MV-4-11 (cell line): ENCODE measurements around the gene TNFRSF21.
"Not testable (repeated sequence)": the region's sequence is repeated elsewhere in the genome, so short reads cannot be mapped to it uniquely, and the experiment has no call there.

ENCODE experiments used
- DNase-seq: peaks from one replicate; lab custom pipeline; 2025; lab: John Stamatoyannopoulos, UW

Gene TNFRSF21, protein sequence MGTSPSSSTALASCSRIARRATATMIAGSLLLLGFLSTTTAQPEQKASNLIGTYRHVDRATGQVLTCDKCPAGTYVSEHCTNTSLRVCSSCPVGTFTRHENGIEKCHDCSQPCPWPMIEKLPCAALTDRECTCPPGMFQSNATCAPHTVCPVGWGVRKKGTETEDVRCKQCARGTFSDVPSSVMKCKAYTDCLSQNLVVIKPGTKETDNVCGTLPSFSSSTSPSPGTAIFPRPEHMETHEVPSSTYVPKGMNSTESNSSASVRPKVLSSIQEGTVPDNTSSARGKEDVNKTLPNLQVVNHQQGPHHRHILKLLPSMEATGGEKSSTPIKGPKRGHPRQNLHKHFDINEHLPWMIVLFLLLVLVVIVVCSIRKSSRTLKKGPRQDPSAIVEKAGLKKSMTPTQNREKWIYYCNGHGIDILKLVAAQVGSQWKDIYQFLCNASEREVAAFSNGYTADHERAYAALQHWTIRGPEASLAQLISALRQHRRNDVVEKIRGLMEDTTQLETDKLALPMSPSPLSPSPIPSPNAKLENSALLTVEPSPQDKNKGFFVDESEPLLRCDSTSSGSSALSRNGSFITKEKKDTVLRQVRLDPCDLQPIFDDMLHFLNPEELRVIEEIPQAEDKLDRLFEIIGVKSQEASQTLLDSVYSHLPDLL

DNA sequence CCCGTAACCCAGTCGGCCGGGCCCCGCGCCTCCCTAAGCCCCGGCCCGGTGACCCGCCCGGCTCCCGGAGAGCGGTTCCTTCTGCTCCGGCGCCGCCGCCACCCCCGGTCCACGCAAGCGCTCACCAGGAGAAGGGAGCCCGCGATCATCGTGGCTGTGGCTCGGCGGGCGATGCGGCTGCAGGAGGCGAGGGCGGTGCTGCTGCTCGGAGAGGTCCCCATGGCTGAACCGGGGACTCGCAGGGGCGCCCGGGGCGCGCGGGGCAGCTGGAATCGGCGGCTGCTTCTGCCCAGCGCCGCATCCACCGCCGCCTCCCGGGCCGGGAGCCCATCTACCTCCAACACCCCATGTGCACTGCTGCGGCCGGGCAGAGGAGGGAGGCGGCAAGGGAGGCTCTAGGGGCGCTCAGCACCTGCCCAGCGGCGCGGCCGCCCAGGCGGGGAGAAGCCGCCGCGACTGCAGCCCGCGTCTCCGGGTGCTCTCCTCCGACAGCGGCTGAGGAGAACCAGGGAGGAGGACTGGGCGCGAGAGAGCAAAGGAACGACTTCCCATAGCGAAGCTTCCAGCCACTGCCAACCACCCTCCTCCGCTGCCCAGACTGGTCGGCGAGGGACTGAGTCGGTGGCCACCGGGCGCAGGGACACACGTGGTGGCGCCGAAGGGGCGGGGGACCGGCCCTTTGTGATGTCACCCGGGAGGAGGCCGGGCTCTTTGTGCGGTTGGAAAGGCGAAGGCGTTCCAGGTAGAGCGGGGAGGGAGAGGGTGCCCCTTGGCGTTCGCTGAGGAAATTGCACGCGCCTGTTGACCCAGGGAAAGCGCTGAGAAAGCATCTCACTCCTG, at the start of gene TNFRSF21:
Gene TNFRSF21 (minus strand): TSS at position 615 of the 840 bp plus-strand sequence. CDS start 394 bp downstream, at position 221.
- peak; percentile 76 for DNase-seq

DNA sequence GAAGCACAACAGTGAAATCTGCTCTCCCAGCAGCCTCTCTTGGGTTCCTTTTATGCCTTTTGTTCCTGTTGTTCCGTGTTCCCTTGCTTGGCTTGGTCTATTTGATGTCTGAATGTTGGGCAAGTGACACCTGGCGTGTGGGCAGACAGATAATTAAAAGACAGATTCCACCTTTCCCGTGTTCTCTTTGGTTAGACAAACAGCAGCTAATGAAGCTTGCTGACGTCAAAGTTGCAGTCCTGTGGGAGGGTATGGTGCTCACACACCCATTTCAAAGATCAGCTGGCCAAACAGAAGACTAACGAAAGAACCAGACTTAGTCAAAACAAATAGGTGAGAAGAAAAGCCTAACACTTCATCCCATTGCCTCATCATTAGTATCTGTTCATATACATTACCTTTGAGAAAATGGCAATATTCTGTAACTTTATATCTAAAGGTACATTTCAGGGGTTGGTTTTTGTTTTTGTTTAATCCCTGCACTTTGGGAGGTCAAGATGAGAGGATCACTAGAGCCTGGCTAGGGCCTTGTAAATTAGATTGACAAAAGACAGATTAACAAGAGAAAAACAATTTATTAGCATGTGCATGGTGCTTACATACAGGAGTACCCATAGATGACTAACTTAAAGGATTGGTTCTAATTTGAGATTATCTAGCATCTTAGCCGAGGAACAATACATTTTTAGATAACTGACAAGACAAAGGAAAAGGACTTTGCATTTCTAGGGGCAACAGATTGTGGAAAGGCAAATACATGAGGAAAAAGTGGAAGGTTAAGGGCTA, 48.9 kb upstream of the TNFRSF21 start:
- no peak for DNase-seq

DNA sequence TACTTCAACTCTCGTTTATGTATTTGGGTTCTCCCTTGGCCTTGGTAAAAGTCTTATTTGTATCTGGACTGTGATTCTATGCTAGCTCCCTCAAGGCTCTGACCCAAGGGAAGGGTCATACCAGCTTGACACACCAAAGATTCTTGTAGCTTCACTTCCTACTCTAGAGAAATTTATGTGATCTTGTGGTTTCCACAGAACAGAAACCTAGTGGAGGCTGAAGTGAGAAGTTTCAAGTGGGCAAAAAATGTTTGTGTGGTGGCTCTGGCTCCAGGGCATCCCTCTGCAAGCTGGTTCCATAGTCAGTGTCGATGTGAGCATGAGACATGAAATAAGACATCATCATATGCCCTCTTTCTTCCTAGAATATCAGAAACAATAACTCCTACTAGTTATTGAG, 48.1 kb upstream of the TNFRSF21 start:
- DNase-seq, result peak; percentile 95

DNA sequence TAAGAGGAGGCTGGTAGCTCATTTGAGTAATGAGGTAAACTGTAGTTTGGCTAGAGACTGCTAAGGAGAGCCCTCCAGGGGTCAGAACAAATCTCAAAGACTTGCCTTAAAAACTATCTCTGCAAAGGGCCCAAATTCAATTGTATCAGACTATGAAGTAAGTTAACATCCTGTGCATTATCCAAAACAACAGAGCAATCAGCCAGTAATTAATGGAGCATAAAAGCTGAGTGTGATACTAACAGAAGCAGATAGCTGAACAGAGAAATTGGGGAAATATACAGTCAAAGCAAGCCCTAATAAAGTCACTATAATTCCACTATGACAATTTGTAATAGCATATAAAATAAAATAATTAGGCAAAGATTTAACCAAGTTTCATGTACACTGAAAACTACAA, 45.8 kb upstream of the TNFRSF21 start:
- peak; percentile 50 for DNase-seq

DNA sequence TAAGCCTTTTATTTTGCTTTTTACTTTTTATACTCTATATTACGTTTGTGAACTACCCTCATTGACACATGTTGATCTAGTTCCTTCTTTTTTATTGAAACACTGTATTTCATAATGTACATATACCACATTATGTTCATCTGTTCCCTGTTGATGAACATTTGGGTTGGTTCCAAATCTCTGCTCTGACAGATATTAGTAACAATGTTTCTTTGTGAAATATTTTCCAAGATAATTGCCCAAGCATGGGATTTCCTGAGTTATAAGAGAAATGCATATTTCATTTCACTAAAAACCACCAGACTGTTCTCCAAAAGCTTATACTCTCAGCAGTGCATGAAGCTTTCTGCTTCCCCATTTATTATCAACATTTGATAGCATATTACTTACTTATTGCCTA, 44.2 kb upstream of the TNFRSF21 start:
- DNase-seq, result peak; percentile 91

DNA sequence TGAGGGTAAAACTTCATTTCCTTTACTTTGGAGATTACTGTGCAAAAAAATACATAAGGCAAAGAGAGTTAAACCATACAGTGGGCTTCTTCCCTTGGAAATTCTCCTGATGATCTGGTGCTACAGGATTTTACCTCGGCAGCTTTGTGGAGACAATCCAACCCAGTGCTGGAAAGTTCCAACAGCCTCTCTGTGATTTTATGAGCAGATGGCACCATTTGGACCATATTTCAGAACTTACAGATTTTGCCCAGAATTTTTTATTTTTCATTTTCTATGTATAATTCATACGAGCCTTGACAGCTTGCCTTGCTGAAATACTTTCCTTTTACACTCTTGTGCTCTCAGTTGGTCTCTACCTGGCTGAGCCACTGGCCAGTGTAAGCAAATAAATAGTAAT, 43.3 kb upstream of the TNFRSF21 start:
- DNase-seq, result no peak

DNA sequence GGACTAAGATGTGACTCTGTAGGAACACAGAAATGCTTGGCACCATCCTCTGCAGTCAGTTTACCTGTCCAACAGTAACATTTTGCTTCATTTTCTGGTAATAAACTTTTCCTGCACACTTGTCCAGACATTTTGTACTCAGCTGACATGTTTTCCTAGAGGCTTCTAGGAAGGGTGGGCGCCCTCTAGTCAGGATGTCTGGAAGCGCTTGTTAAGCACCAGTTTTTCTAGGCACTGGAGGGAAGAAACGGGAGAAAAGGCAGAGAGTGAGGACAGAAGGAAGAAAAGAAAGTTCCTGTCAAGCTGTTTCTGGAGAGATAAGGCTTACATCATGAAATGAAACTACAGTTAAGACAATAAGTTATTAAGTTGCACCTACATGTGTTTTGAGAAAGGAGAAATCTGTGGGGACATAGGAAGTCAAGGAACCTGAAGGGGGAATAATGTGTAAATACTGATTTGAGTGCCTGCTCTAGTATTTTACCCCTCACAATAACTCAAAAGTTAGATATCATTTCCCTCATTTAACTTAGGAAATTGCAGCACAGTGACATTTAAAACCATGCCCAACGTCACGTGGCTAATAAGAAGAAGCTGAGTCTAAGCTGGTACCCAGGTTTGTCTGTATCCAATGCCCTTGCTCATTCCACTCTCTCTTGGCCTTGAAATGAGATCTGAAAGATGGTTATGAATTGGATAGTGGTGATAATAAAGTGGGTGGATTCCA, 42.7 kb upstream of the TNFRSF21 start:
- no peak for DNase-seq

DNA sequence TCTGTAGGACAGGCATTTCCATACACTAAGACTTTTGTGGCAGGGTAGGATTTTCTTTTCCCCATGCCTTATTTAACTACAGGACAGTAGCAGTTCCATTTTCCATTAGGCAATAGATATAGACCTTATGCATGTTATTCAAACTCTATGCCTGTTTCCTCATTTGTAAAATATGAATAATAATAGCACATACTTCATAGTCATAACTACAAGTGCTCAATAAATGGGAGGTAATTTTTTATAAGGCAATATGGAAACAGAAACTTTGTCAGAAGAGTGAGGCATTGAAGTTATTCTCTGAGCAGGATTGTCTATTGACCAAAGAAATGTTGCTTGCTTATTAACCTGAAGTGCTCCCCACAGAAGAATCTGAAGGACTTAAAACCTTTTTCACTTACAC, 41.9 kb upstream of the TNFRSF21 start:
- DNase-seq, result no peak

DNA sequence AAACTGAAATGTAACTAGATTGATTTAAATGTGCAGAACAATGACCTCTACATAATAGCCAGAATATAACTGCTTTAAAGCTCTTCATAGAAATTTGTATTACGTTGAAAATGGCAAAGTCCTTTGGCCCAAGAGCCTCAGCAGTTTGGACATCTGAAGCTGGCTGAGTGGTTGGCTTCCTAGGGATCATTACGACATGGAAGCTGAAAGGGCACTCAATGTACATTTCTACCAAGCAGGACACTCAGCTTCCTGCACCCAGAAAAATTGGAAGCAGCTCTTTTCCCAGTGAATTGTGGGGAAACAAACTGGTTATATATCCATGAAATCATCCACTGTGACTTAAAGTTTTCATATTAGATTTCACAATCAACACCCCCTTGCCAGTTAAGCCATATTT, 40.2 kb upstream of the TNFRSF21 start:
- DNase-seq, result no peak

DNA sequence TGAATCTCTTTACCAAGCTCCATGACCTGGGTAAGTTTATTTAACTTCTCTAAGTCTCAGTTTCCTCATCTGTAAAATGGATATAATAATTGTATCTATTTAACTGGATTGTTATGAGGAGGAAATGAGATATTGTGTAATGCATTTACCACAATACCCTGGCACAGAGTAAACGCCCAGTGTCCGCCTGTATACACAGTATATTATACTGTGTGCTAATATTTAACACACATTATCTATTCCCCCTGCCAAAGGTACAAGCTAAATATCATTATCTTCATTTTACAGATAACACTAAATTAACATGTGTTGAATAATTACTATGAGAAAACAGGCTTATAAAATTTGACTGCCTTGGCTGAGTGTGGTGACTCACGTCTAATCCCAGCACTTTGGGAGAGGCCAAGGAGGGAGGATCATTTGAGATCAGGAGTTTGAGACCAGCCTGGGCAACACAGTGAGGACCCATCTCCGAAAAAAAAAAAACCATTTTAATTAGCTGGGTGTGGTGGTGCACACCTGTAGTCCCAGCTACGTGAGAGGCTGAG, 38.7 kb upstream of the TNFRSF21 start:
- peak; percentile 8 for DNase-seq

DNA sequence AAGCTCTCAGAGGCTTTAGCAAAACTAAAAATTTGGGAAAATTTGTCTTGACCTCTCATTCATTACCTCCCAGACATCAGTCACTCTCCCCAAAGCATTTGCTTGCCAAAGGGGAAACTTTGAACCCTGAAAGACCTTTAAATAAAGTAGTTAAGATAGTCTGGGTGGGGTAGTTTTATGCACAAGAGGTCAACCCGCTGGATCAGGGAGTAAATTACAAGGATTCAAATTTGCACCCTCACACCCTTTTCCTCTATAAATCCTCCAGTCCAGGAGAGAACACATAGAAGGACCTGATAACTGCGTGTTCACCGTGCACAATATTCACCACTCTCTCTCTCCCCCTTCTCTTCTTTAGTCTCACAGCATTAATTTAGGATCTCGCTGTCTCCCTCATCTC, 36.1 kb upstream of the TNFRSF21 start:
- no peak for DNase-seq

DNA sequence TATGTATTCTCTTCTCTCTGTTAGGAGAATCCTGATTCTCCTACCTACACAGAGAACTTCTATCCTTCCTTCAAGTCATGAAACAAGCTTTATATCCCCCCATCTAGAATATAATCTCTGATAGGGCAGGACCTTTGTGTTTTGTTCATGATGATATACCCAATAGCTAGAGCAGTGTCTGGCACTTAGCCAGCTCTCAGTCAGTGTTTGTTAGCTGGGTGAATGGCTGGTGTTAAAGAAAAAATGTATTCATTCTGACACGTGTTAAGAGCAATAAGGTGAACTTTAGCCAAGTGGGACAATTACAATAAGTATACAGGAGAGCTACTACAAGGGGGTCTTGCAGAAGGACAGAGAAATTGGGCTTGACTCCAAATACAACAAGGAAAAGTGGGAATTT, 34.3 kb upstream of the TNFRSF21 start:
- no peak for DNase-seq

DNA sequence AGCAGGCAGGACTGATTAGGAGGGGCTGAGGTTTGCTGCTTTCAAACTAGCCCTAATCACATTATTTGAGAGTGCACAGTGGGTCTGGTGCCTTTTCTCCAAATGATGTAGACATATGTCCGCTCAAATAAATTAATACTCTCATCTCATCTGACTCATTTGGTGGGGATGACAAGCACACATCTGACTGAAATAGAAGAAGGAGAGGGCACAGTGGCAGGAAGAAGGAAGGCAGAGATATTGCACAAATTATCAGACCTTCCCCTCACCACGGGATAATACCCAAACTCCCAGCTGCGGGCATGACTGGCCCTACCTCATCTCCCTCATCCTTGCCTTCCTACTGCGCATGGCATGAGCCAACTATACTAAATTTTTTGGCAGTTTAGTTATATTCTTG, 33.9 kb upstream of the TNFRSF21 start:
- peak; percentile 39 for DNase-seq

DNA sequence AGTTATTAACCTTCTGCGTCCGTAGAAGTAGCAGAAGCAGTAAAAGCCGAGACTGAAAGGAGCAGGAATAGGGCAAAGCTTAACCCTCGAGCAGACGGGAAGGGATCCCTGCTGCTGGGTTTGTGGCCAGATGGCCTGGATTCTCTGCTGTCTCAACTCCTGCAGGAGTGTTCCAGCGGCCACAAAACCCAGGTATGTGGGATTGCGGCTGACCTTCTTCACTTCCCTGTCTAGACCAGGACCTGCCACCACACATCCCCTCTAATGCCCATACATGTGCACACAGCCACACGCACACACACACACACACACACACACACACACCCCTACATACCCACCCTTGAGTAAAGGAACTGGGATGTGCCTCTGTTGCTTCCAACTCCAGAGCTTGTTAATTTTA, 33.1 kb upstream of the TNFRSF21 start:
- no peak for DNase-seq

DNA sequence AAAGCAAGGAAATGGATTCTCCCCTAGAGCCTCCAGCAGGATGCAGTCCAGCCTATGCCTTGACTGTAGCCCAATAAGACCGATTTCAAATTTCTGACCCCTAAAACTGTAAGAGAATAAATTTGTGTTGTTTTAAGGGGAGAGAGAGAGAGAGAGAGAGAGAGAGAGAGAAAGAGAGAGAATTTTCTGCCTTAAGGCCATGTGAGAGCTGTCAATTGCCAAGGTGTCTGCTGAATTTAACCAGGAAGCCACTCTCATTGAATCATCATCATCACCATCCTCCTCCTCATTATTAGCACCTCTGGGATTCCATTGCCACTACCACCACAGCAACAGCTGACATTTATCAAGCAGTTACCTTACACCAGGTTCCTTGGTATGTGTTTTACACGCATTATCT, 27.8 kb upstream of the TNFRSF21 start:
- no peak for DNase-seq

DNA sequence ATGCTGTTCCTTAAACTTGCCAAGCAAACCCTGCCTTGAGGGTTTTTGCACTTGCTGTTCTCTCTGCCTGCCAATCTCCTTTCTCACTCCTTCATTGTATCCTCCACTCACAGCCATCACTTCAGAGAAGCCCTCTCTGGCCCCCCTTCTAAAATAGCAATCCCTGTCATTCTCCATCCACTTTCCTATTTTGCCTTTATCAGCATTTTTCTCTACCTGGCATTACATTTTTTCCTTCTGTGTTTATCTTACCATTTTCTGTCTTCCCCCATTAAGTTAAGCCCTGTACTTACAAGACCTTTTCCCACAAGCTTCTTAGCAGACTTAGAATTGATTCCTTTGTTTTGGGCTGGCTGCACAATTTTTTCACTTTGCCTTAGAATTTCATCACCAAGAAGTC, 26.6 kb upstream of the TNFRSF21 start:
- DNase-seq, result no peak

DNA sequence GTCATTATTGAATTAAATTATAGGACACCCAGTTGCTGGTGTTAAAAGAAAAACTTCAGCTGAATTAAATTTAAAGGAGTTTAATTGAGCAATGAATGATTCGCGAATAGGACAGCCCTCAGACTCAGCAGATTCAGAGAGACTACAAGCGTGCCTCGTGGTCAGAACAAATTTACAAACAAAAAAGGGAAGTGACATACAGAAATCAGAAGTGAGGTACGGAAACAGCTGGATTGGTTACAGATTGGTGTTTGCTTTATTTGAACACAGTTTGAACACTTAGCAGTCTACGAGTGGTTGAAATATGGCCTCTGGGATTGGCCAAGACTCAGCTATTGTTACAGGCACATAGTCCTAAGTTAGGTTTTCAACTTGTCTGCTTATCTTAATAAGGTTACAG, 25.8 kb upstream of the TNFRSF21 start:
- DNase-seq, result peak; percentile 96

DNA sequence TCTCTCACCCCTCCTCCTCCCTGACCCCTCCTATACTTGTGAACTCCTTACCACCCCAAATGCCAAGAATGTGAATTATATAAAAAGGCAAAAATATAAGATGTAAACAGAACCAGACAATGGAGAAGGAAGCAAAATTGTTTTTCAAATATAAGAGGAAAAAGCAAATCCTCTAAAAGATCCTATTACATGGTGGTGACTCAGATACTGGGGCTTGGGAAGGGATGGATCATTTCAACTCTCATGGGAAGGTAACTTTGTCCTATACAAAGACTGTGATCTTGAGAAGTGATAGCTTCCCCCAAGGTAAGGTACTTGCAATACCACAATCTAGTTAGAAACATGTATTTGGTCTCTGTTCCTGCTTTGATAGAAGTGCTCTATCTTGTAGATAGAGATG, 24.6 kb upstream of the TNFRSF21 start:
- DNase-seq, result no peak

DNA sequence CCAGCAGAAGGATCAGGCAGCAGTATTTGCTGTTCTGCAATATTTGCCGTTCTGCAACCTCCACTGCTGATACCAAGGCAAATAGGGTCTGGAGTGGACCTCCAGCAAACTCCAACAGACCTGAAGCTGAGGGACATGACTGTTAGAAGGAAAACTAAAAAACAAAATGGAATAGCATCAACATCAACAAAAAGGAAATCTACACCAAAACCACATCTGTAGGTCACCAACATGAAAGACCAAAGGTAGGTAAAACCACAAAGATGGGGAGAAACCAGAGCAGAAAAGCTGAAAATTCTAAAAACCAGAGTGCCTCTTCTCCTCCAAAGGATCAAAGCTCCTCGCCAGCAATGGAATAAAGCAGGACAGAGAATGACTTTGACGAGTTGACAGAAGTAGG, 18.9 kb upstream of the TNFRSF21 start:
- DNase-seq, result not testable (repeated sequence)

DNA sequence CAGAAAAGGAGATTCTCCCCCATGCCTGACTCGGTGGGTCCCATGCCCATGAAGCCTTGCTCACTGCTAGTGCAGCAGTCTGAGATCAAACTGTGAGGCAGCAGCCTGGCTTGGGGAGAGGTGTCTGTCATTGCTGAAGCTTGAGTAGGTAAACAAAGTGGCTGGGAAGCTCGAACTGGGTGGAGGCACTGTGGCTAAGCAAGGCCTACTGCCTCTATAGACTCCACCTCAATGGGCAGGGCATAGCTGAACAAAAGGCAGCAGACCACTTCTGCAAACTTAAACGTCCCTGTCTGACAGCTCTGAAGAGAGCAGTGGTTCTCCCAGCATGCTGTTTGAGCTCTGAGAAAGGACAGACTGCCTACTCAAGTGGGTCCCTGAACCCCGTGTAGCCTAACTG, 18.4 kb upstream of the TNFRSF21 start:
- not testable (repeated sequence) for DNase-seq

DNA sequence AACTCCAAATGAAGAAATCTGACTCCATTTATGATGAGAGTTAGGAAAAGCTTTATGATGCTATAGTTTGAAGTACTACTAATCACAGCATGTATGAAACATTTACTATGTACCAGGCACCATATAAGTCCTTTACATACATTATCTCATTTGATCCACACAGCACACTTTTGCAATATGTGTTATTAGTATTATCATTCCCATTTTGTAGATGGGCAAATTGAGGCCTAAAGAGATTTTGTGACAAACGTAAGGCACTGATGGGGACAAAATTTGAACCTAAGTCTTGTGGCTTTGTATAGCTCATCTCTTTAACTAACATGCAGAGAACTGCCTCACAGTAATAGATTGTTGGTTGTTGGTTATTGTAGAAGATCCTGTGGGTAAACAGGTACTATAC, 14.2 kb upstream of the TNFRSF21 start:
- no peak for DNase-seq
